HepG2 (cell line): Measurements from ENCODE around the gene RAD51D. TPM values are rescaled to one million over a fixed set of nuclear protein-coding genes. Genes with fewer than 3 reads are reported as not detected.
A peak's percentile ranks its signal among the peaks of the same experiment; 100 is the strongest.

ENCODE experiments used
- ATAC-seq: fragments of 200-7000 bp; cut with Tn5 transposase; 3 replicates; pipeline ENCODE4 v1.9.1; 2020; ENCODE audit warnings: mild to moderate bottlenecking, moderate library complexity
- BruUV-seq: library from RNA; stranded (reverse); fragments of 400-500 nt; replicated peaks from 2 replicates; lab custom pipeline; 2021; lab: Mats Ljungman, UMichigan
- CTCF ChIA-PET: fragments of 300-600 bp; formaldehyde crosslinking; extraction: SDS; loops from one replicate; lab custom pipeline; 2021; ENCODE audit warnings: low total read pairs, inconsistent platforms, low intra/inter-chr PET ratio; lab: Yijun Ruan, JAX
- POLR2A ChIA-PET: fragments of 350-600 bp; sonication (Branson Sonifier 250); formaldehyde crosslinking; loops from one replicate; lab custom pipeline; 2020; ENCODE audit warnings: antibody characterized with exemption, inconsistent platforms; lab: Yijun Ruan, JAX
- DNase-seq: peaks from one replicate; pipeline ENCODE4 v3.0.0-alpha.2; 2015; ENCODE audit warnings: low spot score
- FAIRE-seq: peaks from 3 replicates; lab custom pipeline; 2011; peaks lifted over from hg19 to GRCh38; lab: Jason Lieb, UNC
- H2AFZ ChIP-seq: one replicate; pipeline ENCODE4 v1.6.1; 2011; ENCODE audit warnings: low read length, inconsistent platforms
- H3K27ac ChIP-seq: fragments of 300-600 bp; 3 replicates; pipeline ENCODE4 v1.8.0; 2011; ENCODE audit warnings: mixed run types, mild to moderate bottlenecking, mixed read lengths, low read length, inconsistent platforms; ENCODE audit not compliant: insufficient read depth; ENCODE audit errors: extremely low read length
- H3K27me3 ChIP-seq, 2 experiments: fragments of 200-600 bp in 1 of 2; 2 replicates in 1 of 2; 3 replicates in 1 of 2; pipeline versions ENCODE4 v1.6.0 to v1.8.0; 2011; ENCODE audit warnings: low read length in 2 of 2, mild to moderate bottlenecking in 2 of 2, moderate library complexity in 2 of 2, inconsistent platforms in 1 of 2; ENCODE audit not compliant: insufficient read depth in 2 of 2, control insufficient read depth in 1 of 2
- H3K36me3 ChIP-seq, 2 experiments: fragments of 200-600 bp in 1 of 2; replicated peaks in 1 of 2; 2 replicates in 1 of 2; 3 replicates in 1 of 2; pipeline versions ENCODE4 v1.5.1 to v1.8.0; 2011; ENCODE audit warnings: low read length in 2 of 2, inconsistent platforms in 1 of 2; ENCODE audit not compliant: insufficient read depth in 2 of 2, control insufficient read depth in 1 of 2
- H3K4me1 ChIP-seq: 2 replicates; pipeline ENCODE4 v1.5.1; 2012; ENCODE audit warnings: low read length, inconsistent platforms; ENCODE audit not compliant: insufficient read depth
- H3K4me2 ChIP-seq: 2 replicates; pipeline ENCODE4 v1.6.0; 2011; ENCODE audit warnings: low read depth, low read length, inconsistent platforms
- H3K4me3 ChIP-seq, 3 experiments: fragments of 200-600 bp in 1 of 3; sonication (generic), shearing (Covaris generic) in 1 of 3; replicated peaks in 1 of 3; 2 replicates each; pipeline ENCODE4 v1.5.1; 2011 to 2016; ENCODE audit warnings: low read length in 3 of 3, inconsistent platforms in 2 of 3, low read depth in 2 of 3, mild to moderate bottlenecking in 2 of 3, control low read depth in 1 of 3, mixed read lengths in 1 of 3; ENCODE audit not compliant: insufficient read depth in 1 of 3
- H3K79me2 ChIP-seq: one replicate; pipeline ENCODE4 v1.6.1; 2011; ENCODE audit warnings: low read length, inconsistent platforms; ENCODE audit not compliant: insufficient read depth
- H3K9ac ChIP-seq: 2 replicates; pipeline ENCODE4 v1.6.0; 2011; ENCODE audit warnings: mild to moderate bottlenecking, low read depth, low read length, inconsistent platforms; ENCODE audit not compliant: insufficient read depth
- H3K9me3 ChIP-seq: 2 replicates; pipeline ENCODE4 v1.5.1; 2012; ENCODE audit warnings: mild to moderate bottlenecking, low read length
- H4K20me1 ChIP-seq: 2 replicates; pipeline ENCODE4 v1.6.0; 2011; ENCODE audit warnings: inconsistent platforms, mild to moderate bottlenecking, low read length, moderate library complexity; ENCODE audit not compliant: insufficient read depth
- ONECUT2 ChIP-seq: sonication (generic); formaldehyde crosslinking; IDR thresholded peaks from 2 replicates; pipeline ENCODE4 v1.4.0; 2020; ENCODE audit warnings: missing genetic modification reagents
- SUZ12 ChIP-seq: fragments of 150-350 bp; IDR thresholded peaks from 2 replicates; pipeline ENCODE4 v1.6.1; 2014; ENCODE audit warnings: low read depth, low read length
- WGBS: methylation state at CpG from one replicate; pipeline ENCODE4 v1.1.6; 2017; ENCODE audit warnings: low lambda C conversion rate; 5-methylcytosine and 5-hydroxymethylcytosine counted together
- in situ Hi-C: cut with HindIII; loops from 2 replicates; pipeline ENCODE4 v1.10.0; 2017; ENCODE audit warnings: low pct_unique_long_range_greater_than_20kb; ENCODE audit not compliant: extremely low pct_ligation_motif_present
- intact Hi-C: fragments of 100-400 bp; cut with micrococcal nuclease; formaldehyde crosslinking; loops from one replicate; pipeline ENCODE4 v1.10.0; 2022; ENCODE audit not compliant: unreplicated experiment
- polyA plus RNA-seq, 8 experiments: library from polyadenylated mRNA; depleted of rRNA in 3 of 8; stranded (reverse) in 7 of 8; unstranded in 1 of 8; fragments of >200 nt; fragmentation: Illumina TruSeq in 4 of 8; extraction: Trizol in 4 of 8; gene quantifications; 2 replicates each; pipeline versions ENCODE4 v1.2.1 to v1.2.3, GENCODE V29; 2011 to 2016; ENCODE audit warnings: low read depth in 4 of 8, missing spikeins in 1 of 8, mixed read lengths in 1 of 8; ENCODE audit not compliant: insufficient read depth in 1 of 8
- total RNA-seq, 5 experiments: library from RNA; depleted of rRNA; stranded (reverse); fragments of >200 nt; fragmentation: Illumina TruSeq; extraction: Trizol; gene quantifications; 2 replicates each; pipeline ENCODE4 v1.2.3, GENCODE V29; 2016; ENCODE audit warnings: low read depth in 1 of 5
- TF ChIP-seq, protein P1 (sequence below), 2 experiments: sonication (generic) in 1 of 2; formaldehyde crosslinking in 1 of 2; IDR thresholded peaks; 2 replicates each; pipeline versions ENCODE4 v1.5.1 to v1.6.1; 2011 to 2020; ENCODE audit warnings: borderline replicate concordance in 1 of 2, low read depth in 1 of 2, low read length in 1 of 2, mild to moderate bottlenecking in 1 of 2, missing genetic modification reagents in 1 of 2, moderate library complexity in 1 of 2
- TF ChIP-seq, protein P2 (sequence below): sonication (generic); formaldehyde crosslinking; IDR thresholded peaks from 2 replicates; pipeline ENCODE4 v1.4.0; 2020; ENCODE audit warnings: missing genetic modification reagents, borderline replicate concordance
- TF ChIP-seq, protein P3 (sequence below): sonication (generic); formaldehyde crosslinking; IDR thresholded peaks from 2 replicates; pipeline ENCODE4 v1.4.0; 2020; ENCODE audit warnings: missing genetic modification reagents
- TF ChIP-seq, protein P4 (sequence below): sonication (generic); formaldehyde crosslinking; IDR thresholded peaks from 2 replicates; pipeline ENCODE4 v1.4.0; 2020; ENCODE audit warnings: low read depth, mild to moderate bottlenecking, missing genetic modification reagents

Gene RAD51D
- total and polyA plus RNA-seq, 2 of the 13 experiments (the other 11 are each of a cell fraction or from before 2014, with no cell fraction given): 6.7 to 13.1 TPM

DNA sequence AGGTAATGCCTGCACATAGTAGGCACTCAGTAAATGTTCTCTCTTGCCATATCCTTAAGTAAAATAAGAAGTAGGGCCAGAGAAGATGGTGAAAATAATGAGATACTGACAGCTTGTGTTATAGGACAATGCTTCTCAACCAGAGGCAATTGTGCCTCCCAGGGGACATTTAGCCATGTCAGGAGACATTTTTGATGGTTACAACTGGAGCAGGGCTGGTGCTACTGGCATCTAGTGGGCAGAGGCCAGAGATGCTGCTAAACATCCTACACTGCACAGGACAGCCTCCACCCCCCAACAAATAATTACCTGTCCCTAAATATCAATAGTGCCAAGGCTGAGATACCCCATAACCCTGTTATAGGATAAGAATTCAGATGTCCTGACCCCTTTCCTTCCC is 1.7 kb downstream of the RAD51D start (continued):
- no peak for TF ChIP-seq SUZ12
- TF ChIP-seq ONECUT2: no peak
- TF ChIP-seq, protein P1, sequence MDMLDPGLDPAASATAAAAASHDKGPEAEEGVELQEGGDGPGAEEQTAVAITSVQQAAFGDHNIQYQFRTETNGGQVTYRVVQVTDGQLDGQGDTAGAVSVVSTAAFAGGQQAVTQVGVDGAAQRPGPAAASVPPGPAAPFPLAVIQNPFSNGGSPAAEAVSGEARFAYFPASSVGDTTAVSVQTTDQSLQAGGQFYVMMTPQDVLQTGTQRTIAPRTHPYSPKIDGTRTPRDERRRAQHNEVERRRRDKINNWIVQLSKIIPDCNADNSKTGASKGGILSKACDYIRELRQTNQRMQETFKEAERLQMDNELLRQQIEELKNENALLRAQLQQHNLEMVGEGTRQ (IDR thresholded peaks at IDR 0.05; ENCODE audit: low read depth, low read length): no peak
- TF ChIP-seq, protein P1 (CRISPR knock-in tag; IDR thresholded peaks at IDR 0.05; ENCODE audit: borderline replicate concordance): no peak
- TF ChIP-seq, protein P2, sequence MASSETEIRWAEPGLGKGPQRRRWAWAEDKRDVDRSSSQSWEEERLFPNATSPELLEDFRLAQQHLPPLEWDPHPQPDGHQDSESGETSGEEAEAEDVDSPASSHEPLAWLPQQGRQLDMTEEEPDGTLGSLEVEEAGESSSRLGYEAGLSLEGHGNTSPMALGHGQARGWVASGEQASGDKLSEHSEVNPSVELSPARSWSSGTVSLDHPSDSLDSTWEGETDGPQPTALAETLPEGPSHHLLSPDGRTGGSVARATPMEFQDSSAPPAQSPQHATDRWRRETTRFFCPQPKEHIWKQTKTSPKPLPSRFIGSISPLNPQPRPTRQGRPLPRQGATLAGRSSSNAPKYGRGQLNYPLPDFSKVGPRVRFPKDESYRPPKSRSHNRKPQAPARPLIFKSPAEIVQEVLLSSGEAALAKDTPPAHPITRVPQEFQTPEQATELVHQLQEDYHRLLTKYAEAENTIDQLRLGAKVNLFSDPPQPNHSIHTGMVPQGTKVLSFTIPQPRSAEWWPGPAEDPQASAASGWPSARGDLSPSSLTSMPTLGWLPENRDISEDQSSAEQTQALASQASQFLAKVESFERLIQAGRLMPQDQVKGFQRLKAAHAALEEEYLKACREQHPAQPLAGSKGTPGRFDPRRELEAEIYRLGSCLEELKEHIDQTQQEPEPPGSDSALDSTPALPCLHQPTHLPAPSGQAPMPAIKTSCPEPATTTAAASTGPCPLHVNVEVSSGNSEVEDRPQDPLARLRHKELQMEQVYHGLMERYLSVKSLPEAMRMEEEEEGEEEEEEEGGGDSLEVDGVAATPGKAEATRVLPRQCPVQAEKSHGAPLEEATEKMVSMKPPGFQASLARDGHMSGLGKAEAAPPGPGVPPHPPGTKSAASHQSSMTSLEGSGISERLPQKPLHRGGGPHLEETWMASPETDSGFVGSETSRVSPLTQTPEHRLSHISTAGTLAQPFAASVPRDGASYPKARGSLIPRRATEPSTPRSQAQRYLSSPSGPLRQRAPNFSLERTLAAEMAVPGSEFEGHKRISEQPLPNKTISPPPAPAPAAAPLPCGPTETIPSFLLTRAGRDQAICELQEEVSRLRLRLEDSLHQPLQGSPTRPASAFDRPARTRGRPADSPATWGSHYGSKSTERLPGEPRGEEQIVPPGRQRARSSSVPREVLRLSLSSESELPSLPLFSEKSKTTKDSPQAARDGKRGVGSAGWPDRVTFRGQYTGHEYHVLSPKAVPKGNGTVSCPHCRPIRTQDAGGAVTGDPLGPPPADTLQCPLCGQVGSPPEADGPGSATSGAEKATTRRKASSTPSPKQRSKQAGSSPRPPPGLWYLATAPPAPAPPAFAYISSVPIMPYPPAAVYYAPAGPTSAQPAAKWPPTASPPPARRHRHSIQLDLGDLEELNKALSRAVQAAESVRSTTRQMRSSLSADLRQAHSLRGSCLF (CRISPR knock-in tag): no peak

DNA sequence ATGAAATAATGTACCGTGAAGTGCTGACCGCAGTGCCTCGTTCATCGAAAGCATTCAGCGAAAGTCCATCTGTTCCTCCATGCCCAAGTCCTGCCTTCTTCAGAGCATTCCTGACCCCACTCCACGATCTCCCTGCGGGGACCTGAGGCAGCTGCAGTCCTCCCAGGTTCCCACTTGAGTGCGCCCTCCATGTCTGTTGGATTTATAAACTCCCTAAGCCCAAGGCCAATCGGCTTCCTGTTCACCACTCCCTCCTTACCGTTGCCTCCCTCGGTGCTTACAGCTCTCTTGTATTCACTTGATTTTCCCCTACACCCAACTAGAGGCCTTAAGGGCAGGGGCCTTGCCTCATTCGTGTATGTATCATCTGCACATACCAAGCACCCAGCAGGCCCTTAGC is 2.8 kb downstream of the RAD51D start:
- ChIA-PET POLR2A (interaction anchor here (2.5 kb wide), 1 partner anchor 27 kb away, joined by 7 read pairs; no protein-coding TSS in a partner anchor), CTCF (no interaction called here)
- peaks cover 29% of the 10 kb centered on the region for H3K4me1 ChIP-seq
- BruUV-seq: no TSS peak
- H3K79me2 ChIP-seq: peaks cover 6% of the 10 kb centered on the region
- FAIRE-seq: no peak
- 93% methylated on average over 11 of the region's 12 CpGs for WGBS
- H3K9ac ChIP-seq: no peak overlapping the region
- H3K4me3 ChIP-seq: no peak overlapping the region
- no peaks in the 10 kb centered on the region; a peak in 1 of 5 replicates for H3K27me3 ChIP-seq
- ATAC-seq: no peak
- H2AFZ ChIP-seq: no peak overlapping the region
- no peak overlapping the region for H3K27ac ChIP-seq
- intact Hi-C loops: no loop called here
- H3K36me3 ChIP-seq: no peaks in the 10 kb centered on the region
- H3K4me2 ChIP-seq: 0 out of 2 replicates have a peak overlapping the region, but pooled peaks have one; percentile 19
- H4K20me1 ChIP-seq: no peaks in the 10 kb centered on the region
- no peak for DNase-seq
- no peaks in the 10 kb centered on the region for H3K9me3 ChIP-seq
- in situ Hi-C loops: loop anchor here (25.0 kb wide), 1 partner anchor 530 kb away; the partner anchor contains the start of gene TMEM132E
- TF ChIP-seq, protein P3, sequence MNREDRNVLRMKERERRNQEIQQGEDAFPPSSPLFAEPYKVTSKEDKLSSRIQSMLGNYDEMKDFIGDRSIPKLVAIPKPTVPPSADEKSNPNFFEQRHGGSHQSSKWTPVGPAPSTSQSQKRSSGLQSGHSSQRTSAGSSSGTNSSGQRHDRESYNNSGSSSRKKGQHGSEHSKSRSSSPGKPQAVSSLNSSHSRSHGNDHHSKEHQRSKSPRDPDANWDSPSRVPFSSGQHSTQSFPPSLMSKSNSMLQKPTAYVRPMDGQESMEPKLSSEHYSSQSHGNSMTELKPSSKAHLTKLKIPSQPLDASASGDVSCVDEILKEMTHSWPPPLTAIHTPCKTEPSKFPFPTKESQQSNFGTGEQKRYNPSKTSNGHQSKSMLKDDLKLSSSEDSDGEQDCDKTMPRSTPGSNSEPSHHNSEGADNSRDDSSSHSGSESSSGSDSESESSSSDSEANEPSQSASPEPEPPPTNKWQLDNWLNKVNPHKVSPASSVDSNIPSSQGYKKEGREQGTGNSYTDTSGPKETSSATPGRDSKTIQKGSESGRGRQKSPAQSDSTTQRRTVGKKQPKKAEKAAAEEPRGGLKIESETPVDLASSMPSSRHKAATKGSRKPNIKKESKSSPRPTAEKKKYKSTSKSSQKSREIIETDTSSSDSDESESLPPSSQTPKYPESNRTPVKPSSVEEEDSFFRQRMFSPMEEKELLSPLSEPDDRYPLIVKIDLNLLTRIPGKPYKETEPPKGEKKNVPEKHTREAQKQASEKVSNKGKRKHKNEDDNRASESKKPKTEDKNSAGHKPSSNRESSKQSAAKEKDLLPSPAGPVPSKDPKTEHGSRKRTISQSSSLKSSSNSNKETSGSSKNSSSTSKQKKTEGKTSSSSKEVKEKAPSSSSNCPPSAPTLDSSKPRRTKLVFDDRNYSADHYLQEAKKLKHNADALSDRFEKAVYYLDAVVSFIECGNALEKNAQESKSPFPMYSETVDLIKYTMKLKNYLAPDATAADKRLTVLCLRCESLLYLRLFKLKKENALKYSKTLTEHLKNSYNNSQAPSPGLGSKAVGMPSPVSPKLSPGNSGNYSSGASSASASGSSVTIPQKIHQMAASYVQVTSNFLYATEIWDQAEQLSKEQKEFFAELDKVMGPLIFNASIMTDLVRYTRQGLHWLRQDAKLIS (CRISPR knock-in tag): no peak
- TF ChIP-seq, protein P4, sequence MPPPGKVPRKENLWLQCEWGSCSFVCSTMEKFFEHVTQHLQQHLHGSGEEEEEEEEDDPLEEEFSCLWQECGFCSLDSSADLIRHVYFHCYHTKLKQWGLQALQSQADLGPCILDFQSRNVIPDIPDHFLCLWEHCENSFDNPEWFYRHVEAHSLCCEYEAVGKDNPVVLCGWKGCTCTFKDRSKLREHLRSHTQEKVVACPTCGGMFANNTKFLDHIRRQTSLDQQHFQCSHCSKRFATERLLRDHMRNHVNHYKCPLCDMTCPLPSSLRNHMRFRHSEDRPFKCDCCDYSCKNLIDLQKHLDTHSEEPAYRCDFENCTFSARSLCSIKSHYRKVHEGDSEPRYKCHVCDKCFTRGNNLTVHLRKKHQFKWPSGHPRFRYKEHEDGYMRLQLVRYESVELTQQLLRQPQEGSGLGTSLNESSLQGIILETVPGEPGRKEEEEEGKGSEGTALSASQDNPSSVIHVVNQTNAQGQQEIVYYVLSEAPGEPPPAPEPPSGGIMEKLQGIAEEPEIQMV (CRISPR knock-in tag): no peak
